Epidermal melanocyte (primary cell): ENCODE data around the gene RILPL1.
A peak's percentile ranks its signal among the peaks of the same experiment; 100 is the strongest.
"Not testable (repeated sequence)": the region's sequence is repeated elsewhere in the genome, so short reads cannot be mapped to it uniquely, and the experiment has no call there.

Source experiments
- DNase-seq: peaks from one replicate; pipeline ENCODE4 v3.0.0; 2011; ENCODE audit warnings: low spot score; ENCODE audit not compliant: insufficient read length

RILPL1 gene, protein sequence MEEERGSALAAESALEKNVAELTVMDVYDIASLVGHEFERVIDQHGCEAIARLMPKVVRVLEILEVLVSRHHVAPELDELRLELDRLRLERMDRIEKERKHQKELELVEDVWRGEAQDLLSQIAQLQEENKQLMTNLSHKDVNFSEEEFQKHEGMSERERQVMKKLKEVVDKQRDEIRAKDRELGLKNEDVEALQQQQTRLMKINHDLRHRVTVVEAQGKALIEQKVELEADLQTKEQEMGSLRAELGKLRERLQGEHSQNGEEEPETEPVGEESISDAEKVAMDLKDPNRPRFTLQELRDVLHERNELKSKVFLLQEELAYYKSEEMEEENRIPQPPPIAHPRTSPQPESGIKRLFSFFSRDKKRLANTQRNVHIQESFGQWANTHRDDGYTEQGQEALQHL

DNA sequence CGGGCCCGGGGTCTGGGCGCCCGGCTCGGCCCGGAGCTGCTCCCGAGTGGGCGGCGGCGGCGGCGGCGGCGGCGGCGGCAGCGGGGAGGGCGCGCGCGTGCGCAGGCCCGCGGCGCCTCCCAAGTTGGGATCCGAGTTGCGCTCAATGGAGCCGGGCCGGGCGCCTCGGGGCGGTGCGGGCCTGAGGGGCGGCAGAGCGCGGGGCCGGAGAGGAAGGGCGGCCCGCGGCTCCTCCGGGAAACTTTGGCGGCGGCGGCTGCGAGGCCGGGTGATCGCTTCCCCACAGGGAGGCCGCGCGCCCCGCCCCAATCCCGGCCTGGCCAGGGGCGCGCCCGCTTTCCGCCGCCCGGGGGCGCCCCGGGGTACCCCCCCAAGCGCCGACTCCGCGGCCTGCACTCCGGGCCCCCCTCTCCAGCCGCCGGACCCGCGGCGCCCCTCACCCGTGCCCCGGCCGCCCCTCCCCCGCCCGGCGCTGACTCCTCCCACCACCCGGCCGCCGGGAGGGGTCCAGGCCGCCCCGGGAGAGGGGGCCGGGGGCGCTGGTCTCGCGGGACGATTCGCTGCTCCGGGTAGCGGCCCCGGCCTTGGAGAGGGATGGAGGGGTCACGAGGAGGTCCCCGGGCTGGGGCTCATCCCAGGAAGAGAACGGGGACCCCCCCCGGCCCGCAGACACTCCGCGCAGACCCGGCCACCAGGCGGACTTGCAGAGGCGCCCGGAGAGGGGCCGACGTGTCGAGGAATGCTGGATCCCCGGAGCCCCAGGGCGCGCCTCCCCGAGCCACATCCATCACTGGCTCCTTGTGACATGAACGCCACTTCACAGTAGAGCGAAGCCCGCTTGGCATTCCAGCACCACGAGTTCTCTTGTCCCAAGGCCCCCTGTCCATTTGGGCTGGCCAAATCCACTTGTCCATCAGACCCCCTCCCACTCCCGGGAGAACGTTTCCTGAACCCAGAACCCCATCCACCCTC is at the start of gene RILPL1:
TSS of gene RILPL1 (minus strand) at position 48 of the 972 bp plus-strand sequence. CDS start 237 bp downstream, outside the sequence.
- peak; percentile 38 for DNase-seq

GRCh38 chr12:123580772-123581171 is 47.3 kb upstream of the RILPL1 start:
- DNase-seq, result no peak

GRCh38 chr12:123578829-123579228 is 45.3 kb upstream of the RILPL1 start:
- not testable (repeated sequence) for DNase-seq

- DNase-seq, result no peak
These were observed 44.7 kb upstream of the RILPL1 start for GRCh38 chr12:123578243-123578642.

DNA sequence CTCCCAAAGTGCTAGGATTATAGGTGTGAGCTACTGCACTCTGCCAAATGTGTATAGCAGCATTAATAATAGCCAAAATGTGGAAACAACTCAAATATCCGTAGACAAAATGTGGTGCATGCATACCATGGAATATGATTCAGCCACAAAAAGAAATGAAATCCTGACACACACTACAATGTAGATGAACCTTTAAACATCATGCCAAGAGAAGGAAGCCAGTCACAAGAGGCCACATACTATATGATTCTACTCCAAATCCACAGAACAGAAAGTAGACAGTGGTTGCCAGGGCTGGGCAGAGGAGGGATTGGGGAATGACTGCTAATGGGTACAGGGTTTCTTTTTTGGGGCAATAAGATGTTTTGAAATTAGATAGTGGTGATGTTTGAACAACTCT is 43.1 kb upstream of the RILPL1 start:
- no peak for DNase-seq

DNA sequence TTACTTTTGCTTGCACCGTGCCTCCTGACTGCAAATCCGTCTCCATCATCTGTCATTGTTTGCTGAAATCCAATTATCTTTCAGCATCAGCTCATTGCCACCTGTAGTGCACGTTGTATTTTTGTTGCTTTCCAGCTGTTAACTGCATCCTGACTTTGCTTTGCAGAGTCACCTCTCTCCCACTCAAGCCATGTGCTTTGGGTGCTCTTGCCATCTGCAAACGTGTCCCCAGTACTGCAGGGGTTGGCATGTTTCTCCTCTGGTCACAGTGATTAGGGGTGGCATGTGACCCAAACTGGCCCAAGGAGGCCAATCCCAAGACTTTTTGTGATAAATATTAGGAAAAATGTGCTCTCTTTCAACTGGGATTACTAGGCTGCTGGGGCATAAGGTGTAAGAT is 40.4 kb upstream of the RILPL1 start:
- DNase-seq, result no peak

DNA sequence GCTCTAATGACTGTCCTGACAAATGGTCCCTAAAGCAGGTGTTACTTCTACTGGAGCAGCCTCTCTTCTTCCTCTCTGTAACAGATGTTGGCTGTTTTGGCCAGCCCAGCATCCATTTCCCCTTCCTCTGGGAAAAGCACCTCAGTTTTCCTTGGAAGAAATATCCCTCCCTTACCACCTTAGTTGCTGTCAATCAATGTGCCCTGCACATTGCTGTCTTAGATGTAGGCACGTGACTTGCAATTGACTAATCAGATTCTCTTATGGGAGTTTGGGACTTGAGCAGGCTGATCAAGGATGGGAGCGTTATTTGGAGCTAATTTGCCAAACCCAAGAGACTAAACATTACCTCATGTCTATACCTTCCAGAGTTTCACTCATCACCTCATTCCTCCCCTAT is 38.9 kb upstream of the RILPL1 start:
- DNase-seq, result no peak

DNA sequence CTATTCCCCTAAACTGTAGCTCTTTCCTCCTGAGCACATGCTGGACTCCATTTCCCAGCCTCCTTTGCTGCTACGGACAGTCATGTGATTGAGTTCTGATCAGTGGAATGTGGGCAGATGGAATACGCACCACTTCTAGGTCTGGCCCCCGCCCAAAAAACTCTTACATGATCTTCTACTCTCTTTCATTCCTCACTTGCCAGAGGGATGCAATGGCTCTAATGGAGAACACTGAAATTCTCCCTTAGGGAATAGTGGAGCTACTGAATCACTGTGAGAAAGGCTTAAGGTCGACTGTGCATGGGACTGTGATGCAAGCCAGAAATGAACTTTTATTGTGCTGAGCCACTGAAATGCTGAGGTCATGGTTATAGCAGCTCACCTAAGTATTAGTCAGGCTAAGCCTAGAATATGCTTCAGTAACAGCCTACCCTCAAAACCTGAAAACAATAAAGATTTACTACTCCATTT is 37.9 kb upstream of the RILPL1 start:
- DNase-seq, result peak; percentile 81

GRCh38 chr12:123559468-123559867 is 25.9 kb upstream of the RILPL1 start:
- no peak for DNase-seq

- not testable (repeated sequence) for DNase-seq
These were observed 25.0 kb upstream of the RILPL1 start for GRCh38 chr12:123558487-123558886.

DNA sequence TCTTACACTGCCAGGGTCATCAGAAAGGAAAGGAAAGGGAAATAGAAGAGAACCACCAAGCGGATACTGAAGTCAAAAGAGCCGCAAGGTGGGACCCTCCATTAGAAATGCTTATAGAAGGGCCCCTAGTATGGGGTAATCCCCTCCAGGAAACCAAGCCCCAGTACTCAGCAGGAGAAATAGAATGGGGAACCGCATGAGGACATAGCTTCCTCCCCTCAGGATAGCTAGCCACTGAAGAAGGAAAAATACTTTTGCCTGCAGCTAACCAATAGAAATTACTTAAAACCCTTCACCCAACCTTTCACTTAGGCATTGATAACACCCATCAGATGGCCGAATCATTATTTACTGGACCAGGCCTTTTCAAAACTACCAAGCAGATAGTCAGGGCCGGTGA is 21.3 kb upstream of the RILPL1 start:
- DNase-seq, result not testable (repeated sequence)

DNA sequence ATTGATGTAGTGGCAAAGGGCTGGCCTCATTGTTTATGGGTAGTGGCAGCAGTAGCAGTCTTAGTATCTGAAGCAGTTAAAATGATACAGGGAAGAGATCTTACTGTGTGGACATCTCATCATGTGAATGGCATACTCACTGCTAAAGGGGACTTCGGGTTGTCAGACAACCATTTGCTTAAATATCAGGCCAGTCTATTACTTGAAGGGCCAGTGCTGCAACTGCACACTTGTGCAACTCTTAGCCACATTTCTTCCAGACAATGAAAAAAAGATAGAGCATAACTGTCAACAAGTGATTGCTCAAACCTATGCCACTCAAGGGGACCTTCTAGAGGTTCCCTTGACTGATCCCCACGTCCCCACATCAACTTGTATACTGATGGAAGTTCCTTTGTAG is 20.6 kb upstream of the RILPL1 start:
- DNase-seq, result not testable (repeated sequence)

GRCh38 chr12:123550700-123551099 is 17.2 kb upstream of the RILPL1 start:
- no peak for DNase-seq

- DNase-seq, result no peak
These were observed 14.6 kb upstream of the RILPL1 start for GRCh38 chr12:123548107-123548506.

GRCh38 chr12:123546281-123546680 is 12.8 kb upstream of the RILPL1 start:
- no peak for DNase-seq

DNA sequence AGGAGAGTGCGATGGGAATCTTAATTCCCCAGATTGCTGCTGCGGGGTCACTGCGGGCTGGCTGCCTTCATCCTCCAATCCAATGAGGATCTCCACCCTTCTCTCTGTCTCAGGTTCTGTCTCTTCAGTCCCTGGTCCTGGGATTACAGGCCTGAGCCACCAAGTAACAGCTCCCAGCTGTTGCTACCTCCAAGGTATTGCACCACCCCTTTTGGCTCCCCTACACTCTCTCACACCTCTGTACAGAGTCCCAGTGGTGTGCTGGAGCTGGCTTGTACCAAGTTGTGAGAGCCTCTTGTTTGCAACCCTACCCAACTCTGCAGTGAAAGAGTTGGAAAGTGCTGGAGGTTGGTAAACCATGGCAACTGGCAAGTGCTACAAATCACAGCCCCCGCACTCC is 10.0 kb upstream of the RILPL1 start:
- no peak for DNase-seq

- DNase-seq, result no peak
These were observed 7.6 kb upstream of the RILPL1 start for GRCh38 chr12:123540899-123541662.

DNA sequence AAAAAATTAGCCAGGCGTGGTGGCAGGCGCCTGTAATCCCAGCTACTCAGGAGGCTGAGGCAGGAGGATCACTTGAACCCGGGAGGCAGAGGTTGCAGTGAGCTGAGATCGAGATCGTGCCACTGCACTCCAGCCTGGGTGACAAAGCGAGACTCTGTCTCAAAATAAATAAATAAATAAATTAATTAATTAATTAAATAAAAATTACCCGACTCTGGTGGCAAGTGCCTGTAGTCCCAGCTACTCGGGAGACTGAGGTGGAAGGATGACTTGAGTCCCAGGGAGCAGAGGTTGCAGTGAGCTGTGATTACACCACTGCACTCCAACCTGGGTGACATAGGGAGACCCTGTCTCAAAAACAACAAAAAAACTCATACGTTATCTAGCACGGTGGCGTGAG is 2.4 kb upstream of the RILPL1 start:
- not testable (repeated sequence) for DNase-seq

- no peak for DNase-seq
These were observed 490 bp downstream of the RILPL1 start for GRCh38 chr12:123532808-123533649.

DNA sequence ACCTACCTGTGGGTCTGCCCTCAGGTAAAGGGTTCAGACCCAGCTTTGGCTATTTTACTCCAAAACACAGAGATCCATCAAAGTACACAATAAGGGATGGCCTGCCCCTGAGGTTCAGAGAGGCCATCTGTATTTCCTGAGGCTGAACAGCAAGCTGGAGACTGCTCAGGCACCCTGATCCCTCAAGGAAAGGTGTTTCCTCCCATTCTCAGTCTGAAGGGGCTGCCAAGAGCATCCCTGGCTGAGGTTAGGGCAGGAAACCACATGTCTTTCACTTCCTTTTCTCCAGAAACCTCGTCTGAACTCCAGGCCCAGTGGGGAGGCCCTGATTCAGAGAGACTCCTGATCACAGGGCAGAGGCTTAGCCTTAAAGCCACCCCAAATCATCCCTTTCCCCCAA is 1.5 kb downstream of the RILPL1 start:
- DNase-seq, result no peak
